Neural crest cell (in vitro differentiated cells): ENCODE data around the gene RPTOR. TPM values are rescaled to one million over a fixed set of nuclear protein-coding genes. Genes with fewer than 3 reads are reported as not detected.

Experiments used
- DNase-seq: peaks from one replicate; pipeline ENCODE4 v3.0.0; 2021; ENCODE audit warnings: low read depth, mixed read lengths, low spot score
- H3K27ac Mint-ChIP-seq: one replicate; pipeline ENCODE4 v1.8.0; 2021; ENCODE audit warnings: mild to moderate bottlenecking, mixed read lengths; ENCODE audit not compliant: unreplicated experiment
- H3K27me3 Mint-ChIP-seq: 2 replicates; pipeline ENCODE4 v1.8.0; 2021; ENCODE audit warnings: low read depth, mild to moderate bottlenecking, mixed read lengths
- H3K36me3 Mint-ChIP-seq: 2 replicates; pipeline ENCODE4 v1.8.0; 2021; ENCODE audit warnings: low read depth, mild to moderate bottlenecking, mixed read lengths
- H3K4me1 Mint-ChIP-seq: 2 replicates; pipeline ENCODE4 v1.8.0; 2021; ENCODE audit warnings: mixed read lengths
- H3K4me3 Mint-ChIP-seq: one replicate; pipeline ENCODE4 v1.8.0; 2021; ENCODE audit warnings: mild to moderate bottlenecking, mixed read lengths
- H3K9me3 Mint-ChIP-seq: 2 replicates; pipeline ENCODE4 v1.8.0; 2021; ENCODE audit warnings: mixed read lengths
- total RNA-seq: library from RNA; stranded (reverse); gene quantifications from 2 replicates; pipeline ENCODE4 v1.2.1, GENCODE V29; 2021
- TF ChIP-seq, protein P1 (sequence below): fragments of 200-600 bp; sonication (generic); conservative IDR thresholded peaks from 2 replicates; pipeline ENCODE4 v1.5.0; 2021; ENCODE audit warnings: antibody characterized with exemption, mild to moderate bottlenecking

Gene RPTOR
- total RNA-seq, 1 donor from 2014 or later = 41.1 TPM

DNA sequence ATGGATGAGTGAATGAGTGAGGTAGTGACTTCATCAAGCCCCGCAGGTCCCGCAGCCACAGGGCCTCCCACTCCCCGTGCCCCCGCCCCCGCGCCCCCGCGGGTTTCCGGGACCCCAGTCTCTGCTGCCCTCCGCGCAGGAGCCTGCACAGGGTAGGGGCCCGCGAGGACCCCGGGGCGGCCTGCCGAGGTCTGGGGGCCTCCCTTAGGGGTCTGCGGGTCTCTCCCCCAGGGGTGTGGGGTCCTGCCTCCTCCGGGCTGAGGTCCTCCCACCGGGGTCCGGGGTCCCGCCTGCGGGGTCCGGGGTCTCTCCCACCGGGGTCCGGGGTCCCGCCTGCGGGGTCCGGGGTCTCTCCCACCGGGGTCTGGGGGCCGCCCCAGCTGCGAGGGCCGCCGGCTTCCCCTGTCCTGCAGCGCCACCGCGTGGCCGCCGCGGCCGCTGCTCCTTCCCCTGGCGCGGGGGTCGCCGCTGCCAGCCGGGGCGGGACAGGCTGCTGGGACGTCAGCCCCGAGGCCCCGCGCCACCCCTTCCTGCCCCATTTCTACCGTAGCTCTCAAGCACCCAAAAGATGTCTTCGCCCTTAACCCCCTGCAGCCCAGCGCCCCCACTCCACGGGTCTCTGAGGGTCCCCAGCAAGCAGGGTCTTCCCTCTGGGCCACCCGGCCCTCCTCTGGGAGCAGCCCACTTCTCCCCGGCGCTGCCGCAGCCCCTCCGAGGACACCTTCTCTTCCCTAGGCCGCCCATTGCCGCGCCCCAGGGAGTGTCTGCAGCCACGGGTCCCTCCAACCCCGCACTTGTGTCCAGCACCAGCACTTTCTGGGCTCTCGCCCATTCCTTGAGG, 436.6 kb downstream of the RPTOR start:
- H3K36me3 Mint-ChIP-seq = no peaks in the 10 kb centered on the region
- peak overlapping the region; percentile 26 for H3K4me3 Mint-ChIP-seq
- TF ChIP-seq, protein P1, sequence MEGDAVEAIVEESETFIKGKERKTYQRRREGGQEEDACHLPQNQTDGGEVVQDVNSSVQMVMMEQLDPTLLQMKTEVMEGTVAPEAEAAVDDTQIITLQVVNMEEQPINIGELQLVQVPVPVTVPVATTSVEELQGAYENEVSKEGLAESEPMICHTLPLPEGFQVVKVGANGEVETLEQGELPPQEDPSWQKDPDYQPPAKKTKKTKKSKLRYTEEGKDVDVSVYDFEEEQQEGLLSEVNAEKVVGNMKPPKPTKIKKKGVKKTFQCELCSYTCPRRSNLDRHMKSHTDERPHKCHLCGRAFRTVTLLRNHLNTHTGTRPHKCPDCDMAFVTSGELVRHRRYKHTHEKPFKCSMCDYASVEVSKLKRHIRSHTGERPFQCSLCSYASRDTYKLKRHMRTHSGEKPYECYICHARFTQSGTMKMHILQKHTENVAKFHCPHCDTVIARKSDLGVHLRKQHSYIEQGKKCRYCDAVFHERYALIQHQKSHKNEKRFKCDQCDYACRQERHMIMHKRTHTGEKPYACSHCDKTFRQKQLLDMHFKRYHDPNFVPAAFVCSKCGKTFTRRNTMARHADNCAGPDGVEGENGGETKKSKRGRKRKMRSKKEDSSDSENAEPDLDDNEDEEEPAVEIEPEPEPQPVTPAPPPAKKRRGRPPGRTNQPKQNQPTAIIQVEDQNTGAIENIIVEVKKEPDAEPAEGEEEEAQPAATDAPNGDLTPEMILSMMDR = peak; percentile 98
- H3K9me3 Mint-ChIP-seq = no peaks in the 10 kb centered on the region
- peak; percentile 71 for DNase-seq
- peaks cover 19% of the 10 kb centered on the region for H3K4me1 Mint-ChIP-seq
- no peak overlapping the region for H3K27ac Mint-ChIP-seq
- peaks cover 4% of the 10 kb centered on the region for H3K27me3 Mint-ChIP-seq

DNA sequence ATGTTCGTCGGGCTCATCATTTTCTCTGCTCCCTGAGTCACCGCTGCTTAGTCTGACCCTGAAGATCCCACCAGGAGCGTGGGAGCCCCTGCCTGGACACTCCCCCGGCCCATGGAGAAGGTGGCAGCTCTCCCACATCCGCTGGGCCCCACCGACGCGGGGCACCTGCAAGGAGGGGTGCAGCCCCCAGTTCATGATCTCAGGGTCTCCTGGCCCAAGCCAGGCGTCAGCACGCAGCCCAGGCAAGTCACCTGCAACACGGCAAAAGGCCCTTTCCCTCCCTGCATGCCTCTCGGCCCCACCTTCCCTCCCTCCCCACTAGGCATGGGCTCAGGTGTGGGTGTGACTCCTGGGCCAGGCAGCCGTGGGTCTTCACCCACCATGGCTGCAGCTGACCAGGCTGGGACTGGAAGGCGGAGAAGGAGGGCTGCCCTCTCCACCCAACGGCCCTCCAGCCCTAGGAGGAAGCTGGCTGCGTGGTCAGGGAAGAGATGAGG, 437.3 kb downstream of the RPTOR start:
- Mint-ChIP-seq H3K9me3 (no peaks in the 10 kb centered on the region), H3K27ac (no peak overlapping the region), H3K27me3 (peaks cover 4% of the 10 kb centered on the region), H3K36me3 (no peaks in the 10 kb centered on the region), H3K4me3 (no peak overlapping the region), H3K4me1 (peaks cover 19% of the 10 kb centered on the region)
- no peak for DNase-seq
- TF ChIP-seq, protein P1 = no peak

DNA sequence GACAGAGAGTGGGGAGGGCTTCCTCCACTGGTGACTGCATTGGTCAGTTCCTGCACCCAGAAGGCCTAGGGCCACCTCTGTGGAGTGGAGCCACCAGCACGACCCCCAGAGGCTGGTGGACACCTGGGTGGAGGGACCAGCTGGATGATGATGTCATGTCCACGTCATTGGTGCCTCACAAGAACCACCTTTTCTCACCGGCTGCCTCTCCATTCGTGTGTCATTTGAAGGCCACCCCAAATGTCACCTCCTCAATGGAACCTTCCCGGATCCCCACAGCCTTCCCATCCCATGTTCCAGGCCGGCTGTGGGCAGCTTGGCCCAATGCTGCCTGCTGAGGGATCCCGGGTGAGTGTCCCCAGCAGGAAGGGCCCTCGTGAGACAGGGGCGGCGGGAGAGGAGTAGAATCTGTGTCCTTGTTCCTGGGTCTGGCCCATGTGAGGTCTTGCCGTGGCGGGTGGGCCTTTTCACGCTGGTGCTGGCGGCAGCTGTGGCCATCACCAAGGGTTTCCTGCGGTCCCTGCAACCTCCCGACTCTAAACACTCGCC, 437.9 kb downstream of the RPTOR start:
- no peaks in the 10 kb centered on the region for H3K36me3 Mint-ChIP-seq
- H3K4me3 Mint-ChIP-seq = peak overlapping the region; percentile 55
- TF ChIP-seq, protein P1 = no peak
- no peak overlapping the region for H3K27ac Mint-ChIP-seq
- H3K4me1 Mint-ChIP-seq = peaks cover 19% of the 10 kb centered on the region
- no peak for DNase-seq
- no peaks in the 10 kb centered on the region for H3K9me3 Mint-ChIP-seq
- H3K27me3 Mint-ChIP-seq = peaks cover 4% of the 10 kb centered on the region

DNA sequence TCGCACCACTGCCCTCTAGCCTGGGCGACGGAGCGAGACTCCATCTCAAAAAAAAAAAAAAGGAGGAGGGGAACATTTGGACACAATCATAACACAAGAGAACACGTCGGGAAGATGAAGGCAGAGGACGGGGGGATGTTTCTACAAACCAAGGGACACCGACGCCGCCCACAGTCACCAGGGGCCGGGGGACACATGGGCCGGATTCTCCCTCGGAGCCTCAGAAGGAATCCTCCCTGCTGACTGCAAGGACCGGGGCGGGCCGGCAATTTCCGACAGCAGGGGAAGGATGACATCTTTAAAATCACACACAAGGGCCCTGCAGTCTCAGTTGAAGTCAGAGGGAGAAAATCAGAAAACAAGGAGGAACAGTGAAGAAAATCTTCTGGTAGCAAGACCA, 438.9 kb downstream of the RPTOR start:
- H3K27ac Mint-ChIP-seq = no peak overlapping the region
- TF ChIP-seq, protein P1 = no peak
- DNase-seq = no peak
- peaks cover 4% of the 10 kb centered on the region for H3K27me3 Mint-ChIP-seq
- no peaks in the 10 kb centered on the region for H3K36me3 Mint-ChIP-seq
- H3K9me3 Mint-ChIP-seq = no peaks in the 10 kb centered on the region
- H3K4me1 Mint-ChIP-seq = peaks cover 19% of the 10 kb centered on the region
- peak overlapping the region; percentile 3 for H3K4me3 Mint-ChIP-seq

DNA sequence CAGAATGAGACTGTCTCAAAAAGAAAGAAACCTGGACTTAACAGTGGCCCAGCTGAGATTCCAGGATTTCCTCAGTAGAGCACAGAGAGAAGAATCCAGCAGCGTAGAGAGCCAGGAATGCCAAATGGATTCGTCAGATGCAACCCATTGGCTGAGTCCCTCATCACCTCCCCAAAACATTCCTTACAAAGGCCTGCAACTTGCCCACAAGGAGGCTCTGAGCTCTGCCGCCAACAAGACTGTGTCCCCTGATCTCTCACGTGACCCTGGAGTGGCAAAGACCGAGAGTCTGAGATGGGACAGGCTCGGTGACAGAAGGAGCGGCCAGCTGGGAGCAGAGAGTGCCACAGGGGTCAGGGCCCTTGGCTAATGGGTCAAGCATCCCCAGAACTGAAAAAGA, 440.1 kb downstream of the RPTOR start:
- peaks cover 9% of the 10 kb centered on the region for H3K27me3 Mint-ChIP-seq
- H3K4me3 Mint-ChIP-seq = peak overlapping the region; percentile 71
- H3K27ac Mint-ChIP-seq = no peak overlapping the region
- H3K9me3 Mint-ChIP-seq = no peaks in the 10 kb centered on the region
- TF ChIP-seq, protein P1 = no peak
- peaks cover 25% of the 10 kb centered on the region for H3K4me1 Mint-ChIP-seq
- no peaks in the 10 kb centered on the region for H3K36me3 Mint-ChIP-seq
- no peak for DNase-seq
